ENCODE measurements around the gene KRTAP10-6.
"Not testable (repeated sequence)": the region's sequence is repeated elsewhere in the genome, so short reads cannot be mapped to it uniquely, and the experiment has no call there.

DNA sequence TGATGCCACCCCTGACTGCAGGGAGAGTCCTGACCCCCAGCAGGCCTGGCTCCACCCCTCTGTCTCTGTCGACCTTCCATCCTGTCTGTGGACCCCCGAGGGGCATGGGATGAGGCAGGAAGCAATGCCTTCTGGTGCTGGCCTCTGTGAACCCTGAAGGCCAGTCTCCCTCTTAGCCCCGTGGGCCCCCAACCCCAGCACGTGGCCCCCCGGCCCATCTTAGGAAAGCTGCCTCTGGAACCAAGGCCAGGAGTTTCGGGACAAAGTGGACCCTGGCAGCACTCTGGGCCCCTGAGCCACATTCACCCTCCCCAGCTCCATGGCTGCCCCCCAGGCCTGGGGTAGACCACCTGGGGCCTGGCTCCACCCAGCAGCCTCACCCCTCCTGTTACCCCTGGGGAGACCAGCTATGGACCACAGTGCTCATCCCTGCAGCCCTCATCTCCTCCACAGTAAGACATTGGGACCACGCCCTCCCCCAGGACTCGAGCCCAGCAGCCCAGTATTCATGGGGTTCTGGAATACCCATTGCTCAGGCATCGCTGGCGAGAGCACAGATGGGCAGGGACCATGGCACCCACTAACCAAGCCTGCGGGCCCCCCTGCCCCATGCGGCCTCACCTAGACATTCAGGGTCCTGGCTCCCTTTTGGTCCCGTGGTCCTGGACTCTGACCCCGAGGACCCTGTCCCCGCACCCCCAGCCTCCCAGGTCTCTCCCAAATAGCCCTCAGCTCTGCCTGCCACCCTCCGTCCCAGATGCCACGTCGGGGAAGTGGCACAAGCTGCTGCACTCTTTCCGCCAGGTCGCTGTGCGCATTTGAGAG, 46.4 kb upstream of the KRTAP10-6 start:
- TF ChIP-seq POLR2A (IDR thresholded peaks at IDR 0.05; ENCODE audit: low read length); GATA1 (IDR thresholded peaks at IDR 0.05; ENCODE audit: low read depth, low read length): not testable (repeated sequence)

All from erythroblast (primary cell).